Measurements from ENCODE around the gene RAPH1.

DNA sequence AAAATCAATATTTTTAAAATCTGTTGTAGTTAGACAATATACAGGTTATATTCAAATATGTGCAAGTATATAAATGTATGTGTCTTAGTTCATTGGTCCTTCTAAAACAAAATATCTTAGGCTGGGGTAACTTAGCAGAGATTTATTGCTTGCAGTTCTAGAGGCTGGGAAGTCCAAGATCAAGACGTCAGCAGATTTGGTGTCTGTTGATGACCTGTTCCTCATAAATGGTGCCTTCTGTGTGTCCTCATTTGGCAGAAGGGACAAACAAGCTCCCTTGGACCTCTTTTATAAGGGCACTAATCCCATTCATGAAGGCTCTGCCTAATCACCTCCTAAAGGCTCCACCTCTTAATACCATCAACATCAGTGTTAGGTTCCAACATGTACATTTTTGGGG, 175.7 kb downstream of the RAPH1 start:
- TF ChIP-seq POLR2A (IDR thresholded peaks at IDR 0.05; ENCODE audit: low read depth, low read length), result no peak
- TF ChIP-seq POLR2AphosphoS5 (IDR thresholded peaks at IDR 0.05; ENCODE audit: low read depth, low read length), result no peak

All from GM12892 (cell line).